H9 (cell line): ENCODE measurements around the gene NFIX. TPM values are rescaled to one million over a fixed set of nuclear protein-coding genes. Genes with fewer than 3 reads are reported as not detected.

Experiments
- DNase-seq: peaks from one replicate; pipeline ENCODE4 v3.0.0-alpha.2; 2017
- H2AFZ ChIP-seq: one replicate; pipeline ENCODE4 v1.6.1; 2013; ENCODE audit warnings: mild to moderate bottlenecking, low read length, control low read depth, moderate library complexity
- H2AK5ac ChIP-seq: 2 replicates; pipeline ENCODE4 v1.6.1; 2013; ENCODE audit warnings: low read length, control low read depth, mixed read lengths; ENCODE audit not compliant: insufficient read length
- H2BK120ac ChIP-seq: one replicate; pipeline ENCODE4 v1.6.1; 2013; ENCODE audit warnings: low read depth, mild to moderate bottlenecking, low read length, control low read depth, inconsistent platforms; ENCODE audit not compliant: poor library complexity, severe bottlenecking
- H2BK12ac ChIP-seq: 2 replicates; pipeline ENCODE4 v1.6.1; 2013; ENCODE audit warnings: low read length, control low read depth, mixed read lengths, low read depth; ENCODE audit not compliant: insufficient read length
- H2BK15ac ChIP-seq: 2 replicates; pipeline ENCODE4 v1.6.1; 2013; ENCODE audit warnings: low read depth, low read length, control low read depth
- H2BK20ac ChIP-seq: one replicate; pipeline ENCODE4 v1.6.1; 2013; ENCODE audit warnings: low read depth, mild to moderate bottlenecking, low read length, control low read depth, inconsistent platforms; ENCODE audit not compliant: poor library complexity, severe bottlenecking
- H2BK5ac ChIP-seq: 2 replicates; pipeline ENCODE4 v1.6.1; 2013; ENCODE audit warnings: low read length, control low read depth, mixed read lengths; ENCODE audit not compliant: insufficient read length
- H3K14ac ChIP-seq: 2 replicates; pipeline ENCODE4 v1.6.1; 2013; ENCODE audit warnings: low read length, control low read depth; ENCODE audit not compliant: insufficient read depth
- H3K18ac ChIP-seq: 2 replicates; pipeline ENCODE4 v1.6.1; 2013; ENCODE audit warnings: low read depth, mild to moderate bottlenecking, mixed read lengths, low read length, control low read depth; ENCODE audit not compliant: insufficient read length
- H3K23ac ChIP-seq: 2 replicates; pipeline ENCODE4 v1.6.1; 2013; ENCODE audit warnings: low read length, control low read depth, mixed read lengths, low read depth; ENCODE audit not compliant: insufficient read length
- H3K23me2 ChIP-seq: 2 replicates; pipeline ENCODE4 v1.6.1; 2013; ENCODE audit warnings: low read depth, mild to moderate bottlenecking, mixed read lengths, low read length, control low read depth; ENCODE audit not compliant: insufficient read length, poor library complexity, severe bottlenecking
- H3K27ac ChIP-seq: 2 replicates; pipeline ENCODE4 v1.5.1; 2013; ENCODE audit warnings: low read length, control low read depth, mixed read lengths, low read depth; ENCODE audit not compliant: insufficient read length
- H3K27me3 ChIP-seq: 2 replicates; pipeline ENCODE4 v1.6.1; 2013; ENCODE audit warnings: low read length, control low read depth, inconsistent platforms; ENCODE audit not compliant: insufficient read depth
- H3K4ac ChIP-seq: 2 replicates; pipeline ENCODE4 v1.6.1; 2013; ENCODE audit warnings: low read depth, mild to moderate bottlenecking, control low read depth, inconsistent platforms, low read length, moderate library complexity
- H3K4me1 ChIP-seq: 2 replicates; pipeline ENCODE4 v1.6.1; 2013; ENCODE audit warnings: low read length, control low read depth, inconsistent platforms; ENCODE audit not compliant: insufficient read depth
- H3K4me2 ChIP-seq: 2 replicates; pipeline ENCODE4 v1.6.1; 2013; ENCODE audit warnings: low read length, control low read depth, mixed read lengths; ENCODE audit not compliant: insufficient read length, insufficient read depth
- H3K56ac ChIP-seq: 2 replicates; pipeline ENCODE4 v1.6.1; 2013; ENCODE audit warnings: low read depth, mild to moderate bottlenecking, mixed read lengths, low read length, control low read depth; ENCODE audit not compliant: insufficient read length
- H3K79me1 ChIP-seq: 2 replicates; pipeline ENCODE4 v1.6.1; 2013; ENCODE audit warnings: low read depth, mild to moderate bottlenecking, moderate library complexity, low read length, control low read depth, inconsistent platforms; ENCODE audit not compliant: insufficient read depth, poor library complexity, severe bottlenecking
- H3K79me2 ChIP-seq: 2 replicates; pipeline ENCODE4 v1.6.1; 2013; ENCODE audit warnings: low read length, control low read depth, inconsistent platforms; ENCODE audit not compliant: insufficient read depth
- H3K9ac ChIP-seq: 2 replicates; pipeline ENCODE4 v1.6.1; 2013; ENCODE audit warnings: low read length, control low read depth, mixed read lengths; ENCODE audit not compliant: insufficient read length; ENCODE audit errors: extremely low read depth
- H3K9me3 ChIP-seq: one replicate; pipeline ENCODE4 v1.6.1; 2013; ENCODE audit warnings: low read depth, low read length, inconsistent platforms; ENCODE audit not compliant: control insufficient read depth
- H3T11ph ChIP-seq: one replicate; pipeline ENCODE4 v1.6.1; 2013; ENCODE audit warnings: mild to moderate bottlenecking, low read length, control low read depth, inconsistent platforms
- H4K20me1 ChIP-seq: one replicate; pipeline ENCODE4 v1.6.1; 2013; ENCODE audit not compliant: control insufficient read depth, insufficient read length, insufficient read depth
- H4K5ac ChIP-seq: 2 replicates; pipeline ENCODE4 v1.6.1; 2013; ENCODE audit warnings: low read depth, mild to moderate bottlenecking, mixed read lengths, low read length, control low read depth; ENCODE audit not compliant: insufficient read length
- H4K8ac ChIP-seq: replicated peaks from 2 replicates; pipeline ENCODE4 v1.6.1; 2013; ENCODE audit warnings: low read length, control low read depth, mixed read lengths, low read depth; ENCODE audit not compliant: insufficient read length
- H4K91ac ChIP-seq: 2 replicates; pipeline ENCODE4 v1.6.1; 2013; ENCODE audit warnings: low read depth, mild to moderate bottlenecking, moderate library complexity, mixed read lengths, low read length, control low read depth; ENCODE audit not compliant: insufficient read length
- H3K27ac Mint-ChIP-seq, 3 experiments: 2 replicates in 2 of 3; 3 replicates in 1 of 3; pipeline ENCODE4 v1.8.0; 2020 to 2021; ENCODE audit warnings: mixed read lengths in 3 of 3, mild to moderate bottlenecking in 1 of 3, moderate library complexity in 1 of 3
- H3K27me3 Mint-ChIP-seq: 2 replicates; pipeline ENCODE4 v1.8.0; 2021; ENCODE audit warnings: low read depth, mild to moderate bottlenecking, moderate library complexity, mixed read lengths
- H3K36me3 Mint-ChIP-seq, 3 experiments: 2 replicates in 2 of 3; 3 replicates in 1 of 3; pipeline ENCODE4 v1.8.0; 2020 to 2021; ENCODE audit warnings: low read depth in 3 of 3, mixed read lengths in 3 of 3; ENCODE audit not compliant: insufficient read depth in 1 of 3
- H3K4me1 Mint-ChIP-seq, 2 experiments: 2 replicates each; pipeline ENCODE4 v1.8.0; 2020; ENCODE audit warnings: mixed read lengths in 2 of 2
- H3K4me3 Mint-ChIP-seq, 2 experiments: 2 replicates in 1 of 2; 3 replicates in 1 of 2; pipeline ENCODE4 v1.8.0; 2020 to 2021; ENCODE audit warnings: mild to moderate bottlenecking in 2 of 2, mixed read lengths in 2 of 2, moderate library complexity in 1 of 2
- H3K9me3 Mint-ChIP-seq, 2 experiments: 2 replicates in 1 of 2; 3 replicates in 1 of 2; pipeline ENCODE4 v1.8.0; 2020; ENCODE audit warnings: mild to moderate bottlenecking in 2 of 2, mixed read lengths in 2 of 2, moderate library complexity in 1 of 2
- WGBS: extraction: QIAGEN DNeasy Blood & Tissue Kit; methylation state at CpG from one replicate; pipeline ENCODE4 v1.1.7; 2013; ENCODE audit warnings: missing lambda C conversion rate, low lambda C conversion rate, mixed read lengths; ENCODE audit not compliant: insufficient read length; ENCODE audit errors: extremely low coverage; 5-methylcytosine and 5-hydroxymethylcytosine counted together
- total RNA-seq: library from RNA; stranded (reverse); gene quantifications from 2 replicates; pipeline ENCODE4 v1.2.1, GENCODE V29; 2021
- TF ChIP-seq, protein P1 (sequence below): fragments of 200-600 bp; sonication (generic); conservative IDR thresholded peaks from 3 replicates; pipeline ENCODE4 v1.8.0; 2021; ENCODE audit warnings: antibody characterized with exemption, mild to moderate bottlenecking

The NFIX gene
- total RNA-seq, 1 experiment from 2014 or later: 0.31 TPM

GRCh38 chr19:12987190-12987589, 8.1 kb upstream of the NFIX start:
- no peak overlapping the region for H4K8ac ChIP-seq
- H3K27ac ChIP-seq: no peak overlapping the region
- Mint-ChIP-seq H3K4me3 (no peak overlapping the region), H3K9me3 (no peaks in the 10 kb centered on the region; a peak in 2 of 5 replicates), H3K36me3 (no peaks in the 10 kb centered on the region), H3K27me3 (peaks cover 18% of the 10 kb centered on the region), H3K4me1 (peaks cover 8 to 12% of the 10 kb centered on the region in 2 experiments), H3K27ac (no peak overlapping the region)
- no peak overlapping the region for H3K56ac ChIP-seq
- DNase-seq: no peak
- no peak overlapping the region for H2BK5ac ChIP-seq
- H4K5ac ChIP-seq: no peak overlapping the region
- peaks cover 10% of the 10 kb centered on the region; the same call in 1 of the 2 replicates for H3K27me3 ChIP-seq
- H2BK120ac ChIP-seq: no peak overlapping the region
- H2BK20ac ChIP-seq: no peak overlapping the region
- no peaks in the 10 kb centered on the region for H3K9me3 ChIP-seq
- H3K79me2 ChIP-seq: no peaks in the 10 kb centered on the region
- no peaks in the 10 kb centered on the region for H4K20me1 ChIP-seq
- H2BK15ac ChIP-seq: no peak overlapping the region
- H3K23ac ChIP-seq: no peak overlapping the region
- H4K91ac ChIP-seq: no peak overlapping the region
- H3K4me2 ChIP-seq: no peak overlapping the region
- WGBS: no CpG with 5 or more reads among the region's 3 CpGs
- H3K79me1 ChIP-seq: no peaks in the 10 kb centered on the region
- H2BK12ac ChIP-seq: no peak overlapping the region
- H3K18ac ChIP-seq: no peak overlapping the region
- no peak overlapping the region for H3T11ph ChIP-seq
- H3K4me1 ChIP-seq: no peaks in the 10 kb centered on the region
- no peak overlapping the region for H3K14ac ChIP-seq
- H3K9ac ChIP-seq: no peak overlapping the region
- H3K4ac ChIP-seq: no peak overlapping the region
- H2AFZ ChIP-seq: no peak overlapping the region
- TF ChIP-seq, protein P1, sequence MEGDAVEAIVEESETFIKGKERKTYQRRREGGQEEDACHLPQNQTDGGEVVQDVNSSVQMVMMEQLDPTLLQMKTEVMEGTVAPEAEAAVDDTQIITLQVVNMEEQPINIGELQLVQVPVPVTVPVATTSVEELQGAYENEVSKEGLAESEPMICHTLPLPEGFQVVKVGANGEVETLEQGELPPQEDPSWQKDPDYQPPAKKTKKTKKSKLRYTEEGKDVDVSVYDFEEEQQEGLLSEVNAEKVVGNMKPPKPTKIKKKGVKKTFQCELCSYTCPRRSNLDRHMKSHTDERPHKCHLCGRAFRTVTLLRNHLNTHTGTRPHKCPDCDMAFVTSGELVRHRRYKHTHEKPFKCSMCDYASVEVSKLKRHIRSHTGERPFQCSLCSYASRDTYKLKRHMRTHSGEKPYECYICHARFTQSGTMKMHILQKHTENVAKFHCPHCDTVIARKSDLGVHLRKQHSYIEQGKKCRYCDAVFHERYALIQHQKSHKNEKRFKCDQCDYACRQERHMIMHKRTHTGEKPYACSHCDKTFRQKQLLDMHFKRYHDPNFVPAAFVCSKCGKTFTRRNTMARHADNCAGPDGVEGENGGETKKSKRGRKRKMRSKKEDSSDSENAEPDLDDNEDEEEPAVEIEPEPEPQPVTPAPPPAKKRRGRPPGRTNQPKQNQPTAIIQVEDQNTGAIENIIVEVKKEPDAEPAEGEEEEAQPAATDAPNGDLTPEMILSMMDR: no peak
- no peak overlapping the region for H2AK5ac ChIP-seq
- no peaks in the 10 kb centered on the region for H3K23me2 ChIP-seq
